HepG2 (cell line): Measurements from ENCODE around the gene NDRG2. TPM values are rescaled to one million over a fixed set of nuclear protein-coding genes. Genes with fewer than 3 reads are reported as not detected.

Experiments used
- ATAC-seq: fragments of 200-7000 bp; cut with Tn5 transposase; 3 replicates; pipeline ENCODE4 v1.9.1; 2020; ENCODE audit warnings: mild to moderate bottlenecking, moderate library complexity
- BruUV-seq: library from RNA; stranded (reverse); fragments of 400-500 nt; replicated peaks from 2 replicates; lab custom pipeline; 2021; lab: Mats Ljungman, UMichigan
- CTCF ChIA-PET: fragments of 300-600 bp; formaldehyde crosslinking; extraction: SDS; loops from one replicate; lab custom pipeline; 2021; ENCODE audit warnings: low total read pairs, inconsistent platforms, low intra/inter-chr PET ratio; lab: Yijun Ruan, JAX
- POLR2A ChIA-PET: fragments of 350-600 bp; sonication (Branson Sonifier 250); formaldehyde crosslinking; loops from one replicate; lab custom pipeline; 2020; ENCODE audit warnings: antibody characterized with exemption, inconsistent platforms; lab: Yijun Ruan, JAX
- DNase-seq: peaks from one replicate; pipeline ENCODE4 v3.0.0-alpha.2; 2015; ENCODE audit warnings: low spot score
- FAIRE-seq: peaks from 3 replicates; lab custom pipeline; 2011; peaks lifted over from hg19 to GRCh38; lab: Jason Lieb, UNC
- H2AFZ ChIP-seq: one replicate; pipeline ENCODE4 v1.6.1; 2011; ENCODE audit warnings: low read length, inconsistent platforms
- H3K27ac ChIP-seq: fragments of 300-600 bp; 3 replicates; pipeline ENCODE4 v1.8.0; 2011; ENCODE audit warnings: mixed run types, mild to moderate bottlenecking, mixed read lengths, low read length, inconsistent platforms; ENCODE audit not compliant: insufficient read depth; ENCODE audit errors: extremely low read length
- H3K27me3 ChIP-seq, 2 experiments: fragments of 200-600 bp in 1 of 2; 2 replicates in 1 of 2; 3 replicates in 1 of 2; pipeline versions ENCODE4 v1.6.0 to v1.8.0; 2011; ENCODE audit warnings: low read length in 2 of 2, mild to moderate bottlenecking in 2 of 2, moderate library complexity in 2 of 2, inconsistent platforms in 1 of 2; ENCODE audit not compliant: insufficient read depth in 2 of 2, control insufficient read depth in 1 of 2
- H3K36me3 ChIP-seq, 2 experiments: fragments of 200-600 bp in 1 of 2; replicated peaks in 1 of 2; 2 replicates in 1 of 2; 3 replicates in 1 of 2; pipeline versions ENCODE4 v1.5.1 to v1.8.0; 2011; ENCODE audit warnings: low read length in 2 of 2, inconsistent platforms in 1 of 2; ENCODE audit not compliant: insufficient read depth in 2 of 2, control insufficient read depth in 1 of 2
- H3K4me1 ChIP-seq: 2 replicates; pipeline ENCODE4 v1.5.1; 2012; ENCODE audit warnings: low read length, inconsistent platforms; ENCODE audit not compliant: insufficient read depth
- H3K4me2 ChIP-seq: 2 replicates; pipeline ENCODE4 v1.6.0; 2011; ENCODE audit warnings: low read depth, low read length, inconsistent platforms
- H3K4me3 ChIP-seq, 3 experiments: fragments of 200-600 bp in 1 of 3; sonication (generic), shearing (Covaris generic) in 1 of 3; replicated peaks in 1 of 3; 2 replicates each; pipeline ENCODE4 v1.5.1; 2011 to 2016; ENCODE audit warnings: low read length in 3 of 3, inconsistent platforms in 2 of 3, low read depth in 2 of 3, mild to moderate bottlenecking in 2 of 3, control low read depth in 1 of 3, mixed read lengths in 1 of 3; ENCODE audit not compliant: insufficient read depth in 1 of 3
- H3K79me2 ChIP-seq: one replicate; pipeline ENCODE4 v1.6.1; 2011; ENCODE audit warnings: low read length, inconsistent platforms; ENCODE audit not compliant: insufficient read depth
- H3K9ac ChIP-seq: 2 replicates; pipeline ENCODE4 v1.6.0; 2011; ENCODE audit warnings: mild to moderate bottlenecking, low read depth, low read length, inconsistent platforms; ENCODE audit not compliant: insufficient read depth
- H3K9me3 ChIP-seq: 2 replicates; pipeline ENCODE4 v1.5.1; 2012; ENCODE audit warnings: mild to moderate bottlenecking, low read length
- H4K20me1 ChIP-seq: 2 replicates; pipeline ENCODE4 v1.6.0; 2011; ENCODE audit warnings: inconsistent platforms, mild to moderate bottlenecking, low read length, moderate library complexity; ENCODE audit not compliant: insufficient read depth
- CENPX ChIP-seq: sonication (generic); formaldehyde crosslinking; IDR thresholded peaks from 2 replicates; pipeline ENCODE4 v1.9.0; 2021; ENCODE audit warnings: mild to moderate bottlenecking, missing genetic modification reagents, moderate library complexity
- HNF1B ChIP-seq: sonication (generic); formaldehyde crosslinking; IDR thresholded peaks from 2 replicates; pipeline ENCODE4 v1.5.1; 2020; ENCODE audit warnings: mild to moderate bottlenecking, moderate library complexity, missing genetic modification reagents
- RFX5 ChIP-seq: IDR thresholded peaks from 2 replicates; pipeline ENCODE4 v1.6.1; 2011; ENCODE audit warnings: low read depth, low read length, improper control_type of control experiment
- SP4 ChIP-seq: sonication (generic); formaldehyde crosslinking; IDR thresholded peaks from 2 replicates; pipeline ENCODE4 v1.8.1; 2023; ENCODE audit warnings: mild to moderate bottlenecking, missing genetic modification reagents
- ZBTB33 ChIP-seq: sonication (generic); formaldehyde crosslinking; IDR thresholded peaks from 2 replicates; pipeline ENCODE4 v1.4.0; 2020; ENCODE audit warnings: missing genetic modification reagents
- ZBTB38 ChIP-seq: sonication (generic); formaldehyde crosslinking; IDR thresholded peaks from 2 replicates; pipeline ENCODE4 v1.5.1; 2020; ENCODE audit warnings: mild to moderate bottlenecking, missing genetic modification reagents
- ZBTB7A ChIP-seq: sonication (generic); formaldehyde crosslinking; IDR thresholded peaks from 2 replicates; pipeline ENCODE4 v1.8.0; 2022; ENCODE audit warnings: mild to moderate bottlenecking, missing genetic modification reagents
- ZNF609 ChIP-seq: sonication (generic); formaldehyde crosslinking; IDR thresholded peaks from 2 replicates; pipeline ENCODE4 v1.4.0; 2020; ENCODE audit warnings: mild to moderate bottlenecking, missing genetic modification reagents, borderline replicate concordance
- ZNF746 ChIP-seq: sonication (generic); formaldehyde crosslinking; IDR thresholded peaks from 2 replicates; pipeline ENCODE4 v1.8.0; 2022; ENCODE audit warnings: mild to moderate bottlenecking, missing genetic modification reagents
- ZNF841 ChIP-seq: sonication (generic); formaldehyde crosslinking; IDR thresholded peaks from 2 replicates; pipeline ENCODE4 v1.8.1; 2023; ENCODE audit warnings: missing genetic modification reagents, borderline replicate concordance
- ZUFSP ChIP-seq: sonication (generic); formaldehyde crosslinking; IDR thresholded peaks from 2 replicates; pipeline ENCODE4 v1.9.0; 2021; ENCODE audit warnings: missing genetic modification reagents, mild to moderate bottlenecking, borderline replicate concordance
- WGBS: methylation state at CpG from one replicate; pipeline ENCODE4 v1.1.6; 2017; ENCODE audit warnings: low lambda C conversion rate; 5-methylcytosine and 5-hydroxymethylcytosine counted together
- in situ Hi-C: cut with HindIII; loops from 2 replicates; pipeline ENCODE4 v1.10.0; 2017; ENCODE audit warnings: low pct_unique_long_range_greater_than_20kb; ENCODE audit not compliant: extremely low pct_ligation_motif_present
- intact Hi-C: fragments of 100-400 bp; cut with micrococcal nuclease; formaldehyde crosslinking; loops from one replicate; pipeline ENCODE4 v1.10.0; 2022; ENCODE audit not compliant: unreplicated experiment
- polyA plus RNA-seq, 8 experiments: library from polyadenylated mRNA; depleted of rRNA in 3 of 8; stranded (reverse) in 7 of 8; unstranded in 1 of 8; fragments of >200 nt; fragmentation: Illumina TruSeq in 4 of 8; extraction: Trizol in 4 of 8; gene quantifications; 2 replicates each; pipeline versions ENCODE4 v1.2.1 to v1.2.3, GENCODE V29; 2011 to 2016; ENCODE audit warnings: low read depth in 4 of 8, missing spikeins in 1 of 8, mixed read lengths in 1 of 8; ENCODE audit not compliant: insufficient read depth in 1 of 8
- total RNA-seq, 5 experiments: library from RNA; depleted of rRNA; stranded (reverse); fragments of >200 nt; fragmentation: Illumina TruSeq; extraction: Trizol; gene quantifications; 2 replicates each; pipeline ENCODE4 v1.2.3, GENCODE V29; 2016; ENCODE audit warnings: low read depth in 1 of 5

The NDRG2 gene
- total and polyA plus RNA-seq, 2 of the 13 experiments (the other 11 are each of a cell fraction or from before 2014, with no cell fraction given) = 27.2 to 189 TPM

GRCh38 chr14:21025371-21026273 is 761 bp upstream of the NDRG2 start:
- intact Hi-C loops = loop anchor here (1.0 kb wide), 1 partner anchor 29 kb away; no protein-coding TSS in a partner anchor
- peaks cover 11 to 17% of the 10 kb centered on the region in 2 experiments for H3K36me3 ChIP-seq
- H3K4me2 ChIP-seq = peak overlapping the region; percentile 60
- no peak overlapping the region for H2AFZ ChIP-seq
- no peaks in the 10 kb centered on the region; a peak in 2 of 5 replicates for H3K27me3 ChIP-seq
- no peaks in the 10 kb centered on the region for H3K9me3 ChIP-seq
- DNase-seq = no peak
- CTCF ChIA-PET = interaction anchor here (0.8 kb wide), 1 partner anchor 11 kb away, joined by 3 read pairs; no protein-coding TSS in a partner anchor
- in situ Hi-C loops = no loop called here
- POLR2A ChIA-PET = interaction anchor here (1.0 to 3.0 kb wide), 17 partner anchors 7 to 79 kb away, joined by 3 to 26 read pairs (median 5); partner anchors contain the start of gene ARHGEF40
- H3K79me2 ChIP-seq = peaks cover 13% of the 10 kb centered on the region
- peak overlapping the region; percentile 37 for H3K27ac ChIP-seq
- H4K20me1 ChIP-seq = no peaks in the 10 kb centered on the region
- H3K4me3 ChIP-seq = peak overlapping the region; percentile 65 to 96 (median 66); a peak in 4 of 6 replicates
- peak overlapping the region; percentile 96; the same call in 1 of the 2 replicates for H3K9ac ChIP-seq
- no TSS peak for BruUV-seq
- H3K4me1 ChIP-seq = peaks cover 50% of the 10 kb centered on the region
- ATAC-seq = no peak
- no peak for FAIRE-seq
- 71% methylated on average over 49 of the region's 58 CpGs for WGBS
- TF ChIP-seq RFX5 (no peak), ZNF746 (CRISPR knock-in tag) (0 out of 2 replicates have a peak, but pooled peaks have one; percentile 2), ZBTB7A (CRISPR knock-in tag) (0 out of 2 replicates have a peak, but pooled peaks have one; percentile 8), ZNF609 (CRISPR knock-in tag) (0 out of 2 replicates have a peak, but pooled peaks have one; percentile 2), ZBTB38 (CRISPR knock-in tag) (0 out of 2 replicates have a peak, but pooled peaks have one; percentile 2), ZNF841 (CRISPR knock-in tag) (no peak), SP4 (CRISPR knock-in tag) (0 out of 2 replicates have a peak, but pooled peaks have one; percentile 22), HNF1B (CRISPR knock-in tag) (peak; percentile 31; the same call in 1 of the 2 replicates), ZBTB33 (0 out of 2 replicates have a peak, but pooled peaks have one; percentile 19), CENPX (CRISPR knock-in tag) (no peak), ZUFSP (CRISPR knock-in tag) (no peak)
